NCI-H345 (cell line): ENCODE results near the gene HGFAC.
A peak's percentile ranks its signal among the peaks of the same experiment; 100 is the strongest.

Experiments used
- DNase-seq: peaks from one replicate; lab custom pipeline; 2025; lab: John Stamatoyannopoulos, UW

The HGFAC gene

DNA sequence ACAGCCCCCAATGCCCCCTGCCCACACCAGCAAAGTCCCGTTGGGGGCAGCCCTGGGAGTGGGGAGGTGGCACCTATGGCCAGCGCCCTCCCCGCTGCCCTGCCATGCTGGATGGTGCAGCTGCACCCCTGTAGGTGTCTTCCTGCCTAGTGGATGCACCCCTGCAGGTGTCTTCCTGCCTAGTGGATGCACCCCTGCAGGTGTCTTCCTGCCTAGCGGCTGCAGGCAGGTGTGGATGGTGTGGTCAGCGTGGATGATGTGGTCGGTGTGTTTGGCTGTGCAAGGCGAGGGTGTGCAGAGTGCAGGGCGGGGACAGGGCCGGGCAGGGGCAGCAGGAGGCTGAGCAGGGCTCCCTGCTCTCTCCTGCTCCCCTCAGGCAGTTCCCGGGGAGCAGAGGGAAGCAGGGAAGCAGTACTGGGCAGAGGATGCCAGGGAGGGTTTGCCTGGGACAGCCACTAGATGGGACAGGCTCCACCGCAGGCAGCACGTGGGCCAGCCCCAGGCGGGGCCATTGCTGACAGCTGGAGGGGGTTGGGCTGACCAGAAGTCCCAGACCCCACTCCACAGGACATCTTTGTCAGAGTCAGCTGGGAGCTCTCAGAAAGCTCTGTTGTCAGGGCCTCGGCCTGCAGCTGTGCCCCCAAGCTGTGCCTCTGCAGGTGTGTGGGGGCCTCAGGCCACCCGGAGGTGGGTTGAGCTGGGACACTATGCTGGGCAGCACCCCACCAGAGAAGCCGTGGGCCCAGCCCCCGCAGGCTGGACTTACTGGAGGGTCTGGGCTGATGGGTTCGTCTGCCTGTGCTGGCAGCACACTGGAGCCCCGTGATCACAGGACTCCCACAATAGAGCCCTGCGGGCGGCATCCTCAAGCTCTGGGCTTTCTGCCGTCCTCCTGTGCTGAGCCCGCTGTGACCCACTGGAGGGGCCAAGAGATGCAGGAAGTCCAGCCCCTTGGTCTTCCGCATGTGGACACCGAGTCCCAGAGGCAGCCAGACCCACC lies 45.1 kb downstream of the HGFAC start:
- peak; percentile 56 for DNase-seq

DNA sequence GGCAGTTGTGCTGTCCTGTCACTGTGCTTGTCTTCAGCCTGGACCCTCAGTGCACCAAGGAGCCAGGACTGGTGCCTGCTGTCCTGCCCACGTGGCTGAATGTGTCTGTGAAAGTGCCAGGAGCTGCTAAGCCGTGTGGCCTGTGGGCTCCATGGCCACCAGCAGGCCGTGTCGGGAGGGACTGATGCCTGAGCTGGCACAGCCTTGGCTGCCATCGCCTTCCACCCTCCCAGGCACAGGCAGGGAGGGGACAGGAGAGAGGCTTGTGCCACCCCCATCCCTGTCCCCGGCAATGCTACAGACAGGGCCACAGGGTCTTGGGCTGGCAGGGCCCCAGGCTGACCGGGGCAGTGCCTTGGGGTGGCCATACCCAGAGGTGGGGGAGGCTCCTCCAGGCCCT lies 46.1 kb downstream of the HGFAC start:
- no peak for DNase-seq

DNA sequence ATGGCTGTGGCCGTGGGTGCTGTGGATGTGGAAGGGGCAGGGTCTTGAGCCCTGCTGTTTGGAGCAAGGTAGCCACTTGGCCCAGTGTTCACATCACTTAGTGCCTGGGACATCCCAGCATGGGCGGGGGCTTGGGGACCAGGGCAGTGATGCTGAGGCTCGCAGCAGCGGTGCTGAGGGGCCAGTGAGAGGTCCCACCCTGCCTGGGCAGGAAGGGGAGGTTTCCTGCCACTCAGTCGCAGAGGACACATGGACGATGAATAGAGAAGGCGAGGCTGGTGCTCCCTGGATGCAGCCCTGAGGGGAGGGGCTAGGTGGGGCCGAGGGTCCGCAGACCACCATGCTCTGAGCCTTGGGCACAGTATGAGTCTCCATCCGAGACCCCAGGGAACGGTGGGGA lies 47.1 kb downstream of the HGFAC start:
- DNase-seq: no peak

GRCh38 chr4:3489451-3489962 lies 47.7 kb downstream of the HGFAC start:
- no peak for DNase-seq

- no peak for DNase-seq
Observed at GRCh38 chr4:3491681-3492405, 50.1 kb downstream of the HGFAC start.

DNA sequence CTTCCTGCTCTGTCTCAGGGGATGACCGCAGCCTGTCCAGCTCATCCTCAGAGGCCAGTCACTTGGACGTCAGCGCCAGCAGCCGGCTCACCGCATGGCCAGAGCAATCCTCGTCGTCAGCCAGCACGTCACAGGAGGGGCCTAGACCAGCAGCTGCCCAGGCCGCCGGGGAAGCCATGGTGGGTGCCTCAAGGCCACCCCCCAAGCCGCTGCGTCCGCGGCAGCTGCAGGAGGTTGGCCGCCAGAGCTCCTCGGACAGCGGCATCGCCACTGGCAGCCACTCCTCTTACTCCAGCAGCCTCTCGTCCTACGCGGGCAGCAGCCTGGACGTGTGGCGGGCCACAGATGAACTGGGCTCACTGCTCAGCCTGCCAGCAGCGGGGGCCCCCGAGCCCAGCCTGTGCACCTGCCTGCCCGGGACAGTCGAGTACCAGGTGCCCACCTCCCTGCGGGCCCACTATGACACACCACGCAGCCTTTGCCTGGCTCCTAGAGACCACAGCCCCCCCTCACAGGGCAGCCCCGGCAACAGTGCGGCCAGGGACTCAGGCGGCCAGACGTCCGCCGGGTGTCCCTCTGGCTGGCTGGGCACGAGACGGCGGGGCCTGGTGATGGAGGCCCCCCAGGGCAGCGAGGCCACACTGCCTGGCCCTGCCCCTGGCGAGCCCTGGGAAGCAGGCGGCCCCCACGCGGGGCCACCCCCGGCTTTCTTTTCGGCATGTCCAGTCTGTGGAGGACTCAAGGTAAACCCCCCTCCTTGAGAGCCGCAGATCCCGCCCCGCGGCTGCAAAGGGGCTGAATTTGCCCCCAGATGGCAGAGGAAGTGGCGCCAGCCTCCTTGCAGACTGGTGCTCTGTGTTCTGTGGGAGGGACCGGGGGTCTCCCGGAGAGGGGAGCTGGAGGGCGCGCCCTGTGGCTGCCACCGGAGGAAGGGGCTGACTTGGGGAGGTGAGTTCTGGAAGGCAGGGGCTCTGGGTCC lies 51.3 kb downstream of the HGFAC start:
- no peak for DNase-seq

GRCh38 chr4:3493720-3494461 lies 52.1 kb downstream of the HGFAC start:
- no peak for DNase-seq

- no peak for DNase-seq
Observed at GRCh38 chr4:3494462-3494871, 52.7 kb downstream of the HGFAC start.

DNA sequence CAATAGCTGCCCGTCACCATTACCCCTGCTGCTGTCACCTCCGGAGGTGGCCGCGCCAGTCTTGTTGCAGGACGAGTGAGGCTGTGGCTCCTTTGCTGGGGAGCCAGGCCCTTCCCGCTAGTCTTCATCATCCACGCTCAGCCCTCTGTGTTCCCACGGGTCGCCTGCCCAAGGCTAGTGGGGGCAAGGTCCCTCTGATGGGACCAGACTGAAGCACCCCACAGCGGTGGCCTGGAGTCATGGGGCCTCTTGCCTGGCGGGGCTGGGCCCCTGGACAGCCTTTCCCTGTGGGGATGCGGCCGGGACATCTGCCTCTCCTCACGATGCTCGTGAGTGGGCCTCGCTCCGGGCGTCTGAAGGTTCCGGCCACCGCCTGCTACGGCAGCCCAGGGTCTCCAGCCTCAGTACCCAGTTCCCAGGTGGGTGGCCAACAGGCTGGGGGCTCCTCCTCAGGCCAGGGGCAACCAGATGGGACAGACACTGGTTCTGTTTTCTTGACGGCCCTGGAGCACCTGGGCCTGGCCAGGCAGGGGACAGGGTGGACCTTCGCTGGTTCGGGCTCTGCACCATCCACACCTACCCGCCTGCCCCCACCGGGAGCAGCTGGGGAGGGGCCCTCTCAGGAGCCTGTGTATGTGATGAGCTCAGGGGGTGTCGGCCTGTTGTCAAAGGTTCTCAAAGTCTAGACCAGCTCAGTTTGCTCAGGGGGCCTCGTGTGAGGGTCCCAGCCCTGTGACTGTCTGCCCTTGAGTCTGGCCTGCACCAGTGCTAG lies 53.6 kb downstream of the HGFAC start:
- DNase-seq: no peak

- no peak for DNase-seq
Observed at GRCh38 chr4:3496021-3496420, 54.3 kb downstream of the HGFAC start.

- DNase-seq: no peak
Observed at GRCh38 chr4:3497095-3497494, 55.3 kb downstream of the HGFAC start.

GRCh38 chr4:3497523-3498389 lies 56.0 kb downstream of the HGFAC start:
- no peak for DNase-seq

- no peak for DNase-seq
Observed at GRCh38 chr4:3498407-3498806, 56.6 kb downstream of the HGFAC start.
